HUES48 (cell line): Measurements from ENCODE around the gene RPAP2.

Experiments used
- H3K27ac ChIP-seq: one replicate; pipeline ENCODE4 v1.7.0; 2013; ENCODE audit warnings: low read depth, low read length, inconsistent platforms
- H3K27me3 ChIP-seq: 2 replicates; pipeline ENCODE4 v1.6.1; 2013; ENCODE audit warnings: mild to moderate bottlenecking, low read length; ENCODE audit not compliant: control insufficient read depth, insufficient read depth
- H3K36me3 ChIP-seq: 2 replicates; pipeline ENCODE4 v1.6.1; 2013; ENCODE audit warnings: low read length; ENCODE audit not compliant: control insufficient read depth, insufficient read depth
- H3K4me1 ChIP-seq: 2 replicates; pipeline ENCODE4 v1.6.1; 2013; ENCODE audit warnings: mild to moderate bottlenecking, low read length; ENCODE audit not compliant: control insufficient read depth, insufficient read depth
- H3K4me3 ChIP-seq: 2 replicates; pipeline ENCODE4 v1.5.1; 2013; ENCODE audit warnings: mild to moderate bottlenecking, low read depth, low read length
- H3K9ac ChIP-seq: 2 replicates; pipeline ENCODE4 v1.6.1; 2013; ENCODE audit warnings: mild to moderate bottlenecking, low read depth, low read length, moderate library complexity
- H3K9me3 ChIP-seq: 2 replicates; pipeline ENCODE4 v1.6.1; 2013; ENCODE audit warnings: low read length; ENCODE audit not compliant: control insufficient read depth, insufficient read depth

RPAP2 gene

DNA sequence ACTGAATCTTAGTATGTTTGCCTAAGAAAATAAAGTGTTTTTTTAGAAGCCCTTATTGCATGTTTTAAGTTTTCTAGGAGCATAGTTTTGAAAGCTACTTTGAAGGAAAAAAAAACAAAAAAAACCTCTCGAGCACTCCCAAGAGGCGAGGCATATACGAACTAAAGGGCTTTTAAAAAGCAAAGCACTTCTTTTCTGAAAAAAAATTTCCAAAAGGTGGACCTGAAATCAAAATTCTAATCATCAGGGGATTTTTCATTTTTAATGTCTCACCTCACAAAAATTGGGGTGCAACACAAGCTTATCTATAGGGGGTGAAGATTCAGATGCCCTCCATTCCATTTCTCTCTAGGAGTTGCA lies 666 bp upstream of the RPAP2 start:
- peak overlapping the region; percentile 97 for H3K9ac ChIP-seq
- no peaks in the 10 kb centered on the region for H3K9me3 ChIP-seq
- peak overlapping the region; percentile 98 for H3K4me3 ChIP-seq
- peaks cover 46% of the 10 kb centered on the region for H3K36me3 ChIP-seq
- 0 out of 2 replicates have a peak, but pooled peaks cover 4% of the 10 kb centered on the region for H3K4me1 ChIP-seq
- peak overlapping the region; percentile 95 for H3K27ac ChIP-seq
- no peaks in the 10 kb centered on the region for H3K27me3 ChIP-seq

DNA sequence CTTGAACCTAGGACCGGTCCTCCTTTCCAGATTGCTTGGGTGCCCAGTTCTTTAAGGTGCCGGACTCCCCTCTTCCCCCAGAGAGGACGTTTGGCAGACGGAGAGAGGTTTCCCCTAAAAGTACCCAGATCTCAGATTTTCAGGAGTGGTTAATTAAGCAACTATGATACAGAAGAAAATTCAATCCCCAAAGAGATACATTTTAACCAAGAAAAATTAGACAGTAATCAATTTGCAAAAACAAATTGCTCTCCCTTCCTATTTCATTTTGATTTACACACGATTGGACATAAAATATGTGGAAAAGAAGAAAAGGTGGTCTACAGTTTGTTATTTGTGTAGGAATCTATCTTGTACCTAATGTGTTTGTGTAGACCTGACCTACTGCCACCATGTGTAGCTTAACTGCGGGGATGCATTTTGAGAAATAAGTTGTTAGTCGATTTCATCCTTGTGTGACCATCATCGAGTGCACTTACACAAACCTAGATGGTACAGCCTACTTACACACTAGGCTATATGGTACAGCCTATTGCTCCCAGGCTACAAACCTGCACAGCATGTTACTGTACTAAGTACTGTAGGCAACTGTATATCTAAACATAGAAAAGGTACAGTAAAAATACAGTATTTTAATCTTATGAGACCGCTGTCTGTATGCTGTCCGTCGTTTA lies 755 bp downstream of the RPAP2 start:
- peak overlapping the region; percentile 98 for H3K4me3 ChIP-seq

DNA sequence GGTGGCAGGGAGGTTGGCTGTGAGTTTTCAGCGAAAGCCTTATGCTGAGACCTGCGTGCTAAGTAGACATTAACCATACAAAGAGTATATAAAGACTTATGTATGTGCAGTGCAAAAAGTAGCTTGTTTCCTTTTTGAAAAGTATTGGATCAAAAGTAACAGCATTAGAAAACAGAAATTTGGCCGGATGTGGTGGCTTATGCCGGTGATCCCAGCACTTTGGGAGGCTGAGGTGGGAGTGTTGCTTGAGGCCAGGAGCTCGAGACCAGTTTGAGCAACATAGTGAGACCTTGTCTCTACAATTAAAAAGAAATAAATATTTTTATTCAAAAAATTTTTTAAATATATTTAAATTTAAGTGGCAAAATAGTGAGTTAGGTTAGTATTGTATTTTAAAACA lies 2.2 kb downstream of the RPAP2 start:
- peaks cover 48% of the 10 kb centered on the region for H3K36me3 ChIP-seq
- no peak overlapping the region for H3K27ac ChIP-seq
- H3K9me3 ChIP-seq, result no peaks in the 10 kb centered on the region
- H3K9ac ChIP-seq, result no peak overlapping the region
- H3K4me1 ChIP-seq, result 0 out of 2 replicates have a peak, but pooled peaks cover 4% of the 10 kb centered on the region
- H3K27me3 ChIP-seq, result no peaks in the 10 kb centered on the region
- no peak overlapping the region for H3K4me3 ChIP-seq

More for the DNA sequence above, 755 bp downstream of the RPAP2 start:
- 0 out of 2 replicates have a peak, but pooled peaks cover 4% of the 10 kb centered on the region for H3K4me1 ChIP-seq
- no peaks in the 10 kb centered on the region for H3K27me3 ChIP-seq
- no peaks in the 10 kb centered on the region for H3K9me3 ChIP-seq
- peak overlapping the region; percentile 65 for H3K27ac ChIP-seq
- peaks cover 48% of the 10 kb centered on the region for H3K36me3 ChIP-seq
- peak overlapping the region; percentile 97 for H3K9ac ChIP-seq

- Histone ChIP-seq H3K36me3 (peaks cover 61% of the 10 kb centered on the region), H3K9ac (no peak overlapping the region), H3K4me1 (peaks cover 8% of the 10 kb centered on the region), H3K27me3 (no peaks in the 10 kb centered on the region), H3K9me3 (no peaks in the 10 kb centered on the region), H3K27ac (no peak overlapping the region), H3K4me3 (no peak overlapping the region)
Measured at GRCh38 chr1:92306020-92306419, 7.2 kb downstream of the RPAP2 start.

DNA sequence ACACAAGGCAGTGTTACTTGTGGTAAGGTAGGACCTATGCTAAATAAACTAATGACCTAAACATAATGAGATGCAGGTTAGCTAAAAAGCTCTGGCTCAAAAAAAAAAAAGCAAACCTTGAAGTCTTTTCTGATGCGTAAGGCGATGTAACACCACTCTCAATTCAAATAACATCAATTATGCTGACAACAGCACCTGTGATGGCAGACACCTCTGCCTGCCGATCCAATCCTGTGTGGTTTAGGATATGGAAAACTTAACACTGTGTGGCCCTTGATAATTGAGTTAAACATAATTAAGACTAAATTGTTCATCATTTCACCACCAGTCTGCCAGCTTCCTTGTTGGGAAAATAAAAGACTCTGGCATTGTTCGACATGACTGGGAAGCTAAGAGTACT lies 9.1 kb downstream of the RPAP2 start:
- no peaks in the 10 kb centered on the region for H3K27me3 ChIP-seq
- no peak overlapping the region for H3K4me3 ChIP-seq
- no peak overlapping the region for H3K9ac ChIP-seq
- H3K36me3 ChIP-seq, result peaks cover 64% of the 10 kb centered on the region
- H3K27ac ChIP-seq, result no peak overlapping the region
- no peaks in the 10 kb centered on the region for H3K9me3 ChIP-seq
- peaks cover 8% of the 10 kb centered on the region for H3K4me1 ChIP-seq

DNA sequence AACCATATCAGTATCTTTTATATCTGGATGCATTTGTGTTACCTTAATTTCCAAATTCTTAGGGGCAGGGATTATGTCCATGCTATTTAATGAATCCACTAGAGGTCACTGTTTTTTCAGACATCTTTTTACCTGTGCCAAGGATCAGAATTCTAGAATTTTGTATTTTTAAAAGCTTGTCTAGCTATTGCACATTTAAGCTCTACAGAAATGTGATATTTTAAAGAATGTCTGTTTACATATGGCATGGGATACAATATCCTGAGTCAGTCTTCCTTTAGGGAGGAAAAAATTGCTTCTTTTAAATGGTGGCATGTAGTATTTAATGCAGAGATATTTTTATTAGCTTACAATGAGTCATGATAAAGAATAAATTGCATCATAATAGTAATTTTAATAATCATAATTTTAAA lies 11.3 kb downstream of the RPAP2 start:
- no peaks in the 10 kb centered on the region for H3K9me3 ChIP-seq
- H3K27me3 ChIP-seq, result no peaks in the 10 kb centered on the region
- peaks cover 8% of the 10 kb centered on the region for H3K4me1 ChIP-seq
- peaks cover 46% of the 10 kb centered on the region for H3K36me3 ChIP-seq
- H3K9ac ChIP-seq, result no peak overlapping the region
- no peak overlapping the region for H3K4me3 ChIP-seq
- H3K27ac ChIP-seq, result no peak overlapping the region

- Histone ChIP-seq H3K36me3 (peaks cover 21% of the 10 kb centered on the region), H3K27ac (no peak overlapping the region), H3K27me3 (no peaks in the 10 kb centered on the region), H3K9ac (no peak overlapping the region), H3K4me3 (no peak overlapping the region), H3K4me1 (no peaks in the 10 kb centered on the region), H3K9me3 (no peaks in the 10 kb centered on the region)
Measured at GRCh38 chr1:92314024-92314423, 15.2 kb downstream of the RPAP2 start.

- Histone ChIP-seq H3K9ac (no peak overlapping the region), H3K4me3 (no peak overlapping the region), H3K4me1 (no peaks in the 10 kb centered on the region), H3K9me3 (no peaks in the 10 kb centered on the region), H3K27ac (no peak overlapping the region), H3K27me3 (no peaks in the 10 kb centered on the region), H3K36me3 (peaks cover 24% of the 10 kb centered on the region)
Measured at GRCh38 chr1:92315766-92316599, 17.1 kb downstream of the RPAP2 start.

GRCh38 chr1:92317836-92318493 lies 19.1 kb downstream of the RPAP2 start:
- Histone ChIP-seq H3K27ac (no peak overlapping the region), H3K27me3 (no peaks in the 10 kb centered on the region), H3K4me1 (no peaks in the 10 kb centered on the region), H3K4me3 (no peak overlapping the region), H3K9me3 (no peaks in the 10 kb centered on the region), H3K36me3 (peaks cover 22% of the 10 kb centered on the region), H3K9ac (no peak overlapping the region)

- H3K9me3 ChIP-seq, result peaks cover 14% of the 10 kb centered on the region
- H3K4me3 ChIP-seq, result no peak overlapping the region
- peaks cover 47% of the 10 kb centered on the region for H3K36me3 ChIP-seq
- no peak overlapping the region for H3K9ac ChIP-seq
- no peaks in the 10 kb centered on the region for H3K4me1 ChIP-seq
- H3K27ac ChIP-seq, result no peak overlapping the region
- H3K27me3 ChIP-seq, result no peaks in the 10 kb centered on the region
Measured at GRCh38 chr1:92323473-92324453, 24.9 kb downstream of the RPAP2 start.
